Natural killer cell treated with Interleukin-12 subunit alpha and Interleukin-12 subunit beta and Interleukin-15 and Interleukin-18, amount 100 ng/mL, for 72 hours (primary cell): ENCODE data around the gene SARM1. TPM values are rescaled to one million over a fixed set of nuclear protein-coding genes. Genes with fewer than 3 reads are reported as not detected.
"Not testable (repeated sequence)": the region's sequence is repeated elsewhere in the genome, so short reads cannot be mapped to it uniquely, and the experiment has no call there.

Source experiments
- ATAC-seq, 2 donors: fragments of 150-1000 bp; cut with Tn5 transposase in 1 of 2; sonication (Bioruptor Pico), chemical (Tn5 transposase) in 1 of 2; 2 replicates each; pipeline ENCODE4 v1.10.0; 2021
- DNase-seq: peaks from one replicate; pipeline ENCODE4 v3.0.0; 2022; ENCODE audit warnings: low spot score
- H3K27ac Mint-ChIP-seq, 2 donors: 1 replicate in 1 of 2; 2 replicates in 1 of 2; pipeline ENCODE4 v1.8.0; 2022; ENCODE audit warnings: mixed read lengths in 2 of 2, mild to moderate bottlenecking in 1 of 2, moderate library complexity in 1 of 2
- H3K27me3 Mint-ChIP-seq, 2 donors: 1 replicate in 1 of 2; 2 replicates in 1 of 2; pipeline ENCODE4 v1.8.0; 2022; ENCODE audit warnings: mixed read lengths in 2 of 2
- H3K36me3 Mint-ChIP-seq: one replicate; pipeline ENCODE4 v1.8.0; 2022; ENCODE audit warnings: mixed read lengths
- H3K4me1 Mint-ChIP-seq, 2 donors: 1 replicate in 1 of 2; 2 replicates in 1 of 2; pipeline ENCODE4 v1.8.0; 2022; ENCODE audit warnings: low read depth in 2 of 2, mixed read lengths in 2 of 2, mild to moderate bottlenecking in 1 of 2
- H3K4me3 Mint-ChIP-seq: one replicate; pipeline ENCODE4 v1.8.0; 2022; ENCODE audit warnings: mixed read lengths
- H3K9me3 Mint-ChIP-seq: 2 replicates; pipeline ENCODE4 v1.8.0; 2022; ENCODE audit warnings: mixed read lengths
- total RNA-seq, 2 donors: library from RNA; stranded (reverse); gene quantifications; one replicate each; pipeline ENCODE4 v1.2.3, GENCODE V29; 2022

Gene SARM1
- total RNA-seq, 2 donors from 2014 or later, result 29.4 to 46.2 TPM

GRCh38 chr17:28413804-28414203 lies 42.3 kb downstream of the SARM1 start:
- H3K4me3 Mint-ChIP-seq, result no peak overlapping the region
- no peaks in the 10 kb centered on the region for H3K9me3 Mint-ChIP-seq
- peaks cover 6 to 7% of the 10 kb centered on the region in 2 donors for H3K4me1 Mint-ChIP-seq
- no peak for ATAC-seq
- H3K27ac Mint-ChIP-seq, result no peak overlapping the region
- DNase-seq, result no peak
- H3K36me3 Mint-ChIP-seq, result no peaks in the 10 kb centered on the region
- peaks cover 0 to 14% of the 10 kb centered on the region in 2 donors for H3K27me3 Mint-ChIP-seq

DNA sequence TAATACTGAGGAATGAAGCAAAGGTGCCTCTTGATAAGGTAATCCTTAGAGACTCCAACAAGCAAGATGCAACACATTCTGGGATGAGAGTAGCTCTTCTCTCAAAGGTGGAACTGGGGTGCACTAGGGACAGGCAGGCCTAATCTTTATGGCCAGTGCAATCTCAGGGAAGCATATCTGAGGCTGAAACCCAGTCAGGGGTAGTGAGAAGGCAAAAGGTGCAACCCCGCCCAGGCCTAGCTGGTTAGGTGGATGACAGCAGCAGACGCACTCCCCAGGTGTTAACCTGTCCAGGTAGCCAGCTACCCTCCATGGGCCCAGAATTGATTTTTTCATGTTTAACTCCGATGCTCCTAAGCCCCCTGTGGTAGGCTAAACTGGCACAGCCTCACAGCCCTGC lies 44.4 kb downstream of the SARM1 start:
- DNase-seq (no peak), ATAC-seq (no peak)
- Mint-ChIP-seq H3K4me1 (peaks cover 6 to 7% of the 10 kb centered on the region in 2 donors), H3K36me3 (no peaks in the 10 kb centered on the region), H3K4me3 (no peak overlapping the region), H3K27ac (no peak overlapping the region), H3K27me3 (peaks cover 0 to 9% of the 10 kb centered on the region in 2 donors), H3K9me3 (no peaks in the 10 kb centered on the region)

- Mint-ChIP-seq H3K27ac (no peak overlapping the region), H3K36me3 (no peaks in the 10 kb centered on the region), H3K9me3 (no peaks in the 10 kb centered on the region), H3K4me3 (no peak overlapping the region), H3K4me1 (peaks cover 6 to 7% of the 10 kb centered on the region in 2 donors), H3K27me3 (peaks cover 0 to 9% of the 10 kb centered on the region in 2 donors)
- DNase-seq (peak; percentile 68), ATAC-seq (peak; percentile 77 to 79)
Observed at GRCh38 chr17:28416703-28417311, 45.3 kb downstream of the SARM1 start.

DNA sequence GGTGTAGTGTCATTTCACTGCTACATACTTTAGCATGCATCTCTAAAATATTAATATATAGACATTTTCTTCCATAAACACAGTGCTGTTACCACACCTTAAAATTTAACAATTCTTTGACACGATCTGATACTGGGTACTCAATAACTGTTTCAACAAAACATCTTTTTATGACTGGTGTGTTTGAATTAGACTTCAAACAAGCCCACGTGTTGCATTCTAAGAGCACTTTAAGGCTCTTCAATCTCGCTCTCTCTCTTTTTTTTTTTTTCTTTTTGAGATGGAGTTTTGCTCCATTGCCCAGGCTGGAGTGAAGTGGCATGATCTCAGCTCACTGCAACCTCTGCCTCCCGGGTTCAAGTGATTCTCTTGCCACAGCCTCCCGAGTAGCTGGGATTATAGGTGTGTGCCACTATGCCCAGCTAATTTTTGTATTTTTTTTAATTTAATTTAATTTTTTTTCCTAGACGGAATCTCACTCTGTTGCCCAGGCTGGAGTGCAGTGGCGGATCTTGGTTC lies 50.4 kb downstream of the SARM1 start:
- Mint-ChIP-seq H3K4me1 (peaks cover 3% of the 10 kb centered on the region in 2 donors), H3K27ac (no peak overlapping the region), H3K27me3 (peaks cover 0 to 7% of the 10 kb centered on the region in 2 donors), H3K4me3 (no peak overlapping the region), H3K9me3 (no peaks in the 10 kb centered on the region), H3K36me3 (no peaks in the 10 kb centered on the region)
- DNase-seq, result no peak
- ATAC-seq, result no peak

GRCh38 chr17:28425206-28425605 lies 53.7 kb downstream of the SARM1 start:
- H3K36me3 Mint-ChIP-seq, result no peaks in the 10 kb centered on the region
- H3K27ac Mint-ChIP-seq, result no peak overlapping the region
- H3K4me3 Mint-ChIP-seq, result no peak overlapping the region
- no peak for DNase-seq
- peaks cover 0 to 7% of the 10 kb centered on the region in 2 donors for H3K27me3 Mint-ChIP-seq
- no peaks in the 10 kb centered on the region for H3K9me3 Mint-ChIP-seq
- H3K4me1 Mint-ChIP-seq, result no peaks in the 10 kb centered on the region
- ATAC-seq, result no peak

DNA sequence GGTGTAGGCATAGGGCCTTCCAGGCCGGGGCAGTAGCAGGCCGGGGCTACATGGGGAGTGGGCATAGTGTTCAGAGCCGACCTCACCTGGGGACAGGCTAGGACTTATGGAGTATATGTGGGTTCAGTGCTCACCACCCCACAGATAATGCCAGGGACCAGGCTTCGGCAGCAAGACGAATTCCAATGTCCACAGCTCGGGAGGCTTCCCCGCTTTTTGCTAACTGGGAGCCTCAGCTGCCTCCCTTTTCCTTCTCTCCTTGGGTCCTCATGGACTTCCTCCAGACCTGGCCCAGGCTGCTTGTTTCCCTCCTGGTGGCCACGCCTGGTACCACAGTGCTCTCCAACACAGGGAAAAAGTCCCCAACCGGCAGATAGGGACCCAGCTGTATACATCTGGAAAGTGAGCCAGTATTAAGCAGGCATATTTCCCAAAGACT lies 54.6 kb downstream of the SARM1 start:
- no peaks in the 10 kb centered on the region for H3K36me3 Mint-ChIP-seq
- no peaks in the 10 kb centered on the region for H3K4me1 Mint-ChIP-seq
- ATAC-seq, result no peak
- DNase-seq, result no peak
- H3K27me3 Mint-ChIP-seq, result peaks cover 5 to 7% of the 10 kb centered on the region in 2 donors
- H3K9me3 Mint-ChIP-seq, result no peaks in the 10 kb centered on the region
- no peak overlapping the region for H3K4me3 Mint-ChIP-seq
- H3K27ac Mint-ChIP-seq, result no peak overlapping the region

- Mint-ChIP-seq H3K27me3 (peaks cover 12 to 15% of the 10 kb centered on the region in 2 donors), H3K4me1 (no peaks in the 10 kb centered on the region), H3K9me3 (no peaks in the 10 kb centered on the region), H3K36me3 (no peaks in the 10 kb centered on the region), H3K4me3 (no peak overlapping the region), H3K27ac (no peak overlapping the region)
- no peak for ATAC-seq
- no peak for DNase-seq
Observed at GRCh38 chr17:28427371-28427770, 55.9 kb downstream of the SARM1 start.

- not testable (repeated sequence) for ATAC-seq, H3K27ac Mint-ChIP-seq, H3K36me3 Mint-ChIP-seq, H3K9me3 Mint-ChIP-seq, DNase-seq, H3K4me3 Mint-ChIP-seq, H3K4me1 Mint-ChIP-seq
- peaks cover 16 to 20% of the 10 kb centered on the region in 2 donors for H3K27me3 Mint-ChIP-seq
Observed at GRCh38 chr17:28427982-28428381, 56.5 kb downstream of the SARM1 start.

- ATAC-seq (no peak), DNase-seq (no peak)
- no peak overlapping the region for H3K4me3 Mint-ChIP-seq
- H3K9me3 Mint-ChIP-seq, result no peaks in the 10 kb centered on the region
- no peaks in the 10 kb centered on the region for H3K36me3 Mint-ChIP-seq
- no peak overlapping the region for H3K27ac Mint-ChIP-seq
- H3K27me3 Mint-ChIP-seq, result peaks cover 24 to 25% of the 10 kb centered on the region in 2 donors
- no peaks in the 10 kb centered on the region for H3K4me1 Mint-ChIP-seq
Observed at GRCh38 chr17:28433721-28434120, 62.2 kb downstream of the SARM1 start.

GRCh38 chr17:28434326-28434725 lies 62.8 kb downstream of the SARM1 start:
- H3K4me1 Mint-ChIP-seq, result not testable (repeated sequence)

DNA sequence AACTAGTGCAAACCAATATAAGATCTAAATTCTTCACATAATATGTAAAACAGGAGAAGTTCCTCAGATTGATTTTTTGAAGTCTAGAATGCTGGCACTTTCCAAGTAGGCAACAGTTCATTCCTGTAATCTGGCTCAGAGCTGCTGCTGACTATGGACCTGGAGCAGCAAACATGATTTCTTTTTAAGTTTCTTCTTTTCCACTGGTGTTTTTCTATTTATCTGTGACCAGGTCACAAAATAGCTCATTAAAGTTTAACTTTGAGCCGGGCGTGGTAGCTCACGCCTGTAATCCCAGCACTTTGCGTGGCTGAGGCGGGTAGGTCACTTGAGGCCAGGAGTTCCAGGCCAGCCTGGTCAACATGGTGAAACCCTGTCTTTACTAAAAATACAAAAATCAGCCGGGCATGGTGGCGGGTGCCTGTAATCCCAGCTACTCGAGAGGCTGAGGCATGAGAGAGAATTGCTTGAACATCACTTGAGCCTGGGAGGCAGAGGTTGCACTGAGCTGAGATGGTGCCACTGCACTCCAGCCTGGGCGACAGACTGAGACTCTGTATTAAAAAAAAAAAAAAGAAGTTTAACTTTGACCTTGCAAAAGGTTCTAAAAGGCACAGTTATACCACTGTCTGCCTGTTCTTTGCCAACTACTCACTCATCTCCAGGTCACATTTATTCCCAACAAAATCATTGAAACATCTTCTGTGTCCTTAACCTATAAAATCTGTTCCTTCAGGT lies 72.6 kb downstream of the SARM1 start:
- H3K4me1 Mint-ChIP-seq, result no peaks in the 10 kb centered on the region
- no peaks in the 10 kb centered on the region for H3K36me3 Mint-ChIP-seq
- ATAC-seq (no peak), DNase-seq (no peak)
- no peaks in the 10 kb centered on the region for H3K9me3 Mint-ChIP-seq
- peaks cover 11 to 24% of the 10 kb centered on the region in 2 donors for H3K27me3 Mint-ChIP-seq
- no peak overlapping the region for H3K4me3 Mint-ChIP-seq
- H3K27ac Mint-ChIP-seq, result no peak overlapping the region

More at GRCh38 chr17:28434326-28434725, 62.8 kb downstream of the SARM1 start:
- ATAC-seq, H3K9me3 Mint-ChIP-seq, H3K36me3 Mint-ChIP-seq, H3K4me3 Mint-ChIP-seq, DNase-seq, H3K27ac Mint-ChIP-seq: not testable (repeated sequence)
- peaks cover 24 to 30% of the 10 kb centered on the region in 2 donors for H3K27me3 Mint-ChIP-seq

GRCh38 chr17:28446716-28447395 lies 75.4 kb downstream of the SARM1 start:
- Mint-ChIP-seq H3K27ac (no peak overlapping the region), H3K9me3 (no peaks in the 10 kb centered on the region), H3K36me3 (no peaks in the 10 kb centered on the region), H3K27me3 (peaks cover 12% of the 10 kb centered on the region in 2 donors), H3K4me3 (no peak overlapping the region), H3K4me1 (no peaks in the 10 kb centered on the region)
- ATAC-seq (no peak), DNase-seq (no peak)

- Mint-ChIP-seq H3K9me3 (no peaks in the 10 kb centered on the region), H3K27ac (no peak overlapping the region), H3K36me3 (no peaks in the 10 kb centered on the region), H3K4me1 (no peaks in the 10 kb centered on the region), H3K4me3 (no peak overlapping the region), H3K27me3 (peaks cover 9 to 12% of the 10 kb centered on the region in 2 donors)
- DNase-seq, result no peak
- ATAC-seq, result no peak
Observed at GRCh38 chr17:28447396-28447760, 75.9 kb downstream of the SARM1 start.

DNA sequence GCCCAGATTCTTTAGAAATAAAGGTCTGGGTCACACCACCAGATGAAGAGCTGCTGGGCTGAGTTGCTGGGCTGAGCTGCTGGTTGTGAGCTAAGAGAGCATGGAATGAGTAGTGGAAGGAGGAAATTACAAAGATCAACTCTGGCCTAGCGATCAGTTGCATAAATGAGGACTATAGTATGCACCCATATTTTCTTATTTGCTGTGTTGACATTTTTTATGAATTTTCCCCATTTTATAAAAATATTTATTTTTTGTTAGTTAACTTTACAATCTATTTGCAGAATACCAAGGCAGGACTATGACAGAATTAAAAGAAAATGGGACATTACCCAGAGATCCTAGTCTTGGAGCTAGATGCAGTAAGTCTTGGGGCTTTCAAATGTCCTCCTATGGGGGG lies 78.4 kb downstream of the SARM1 start:
- no peak overlapping the region for H3K27ac Mint-ChIP-seq
- no peaks in the 10 kb centered on the region for H3K9me3 Mint-ChIP-seq
- peaks cover 12 to 16% of the 10 kb centered on the region in 2 donors for H3K27me3 Mint-ChIP-seq
- no peak overlapping the region for H3K4me3 Mint-ChIP-seq
- H3K4me1 Mint-ChIP-seq, result no peaks in the 10 kb centered on the region
- no peaks in the 10 kb centered on the region for H3K36me3 Mint-ChIP-seq
- ATAC-seq (no peak), DNase-seq (no peak)
